Panc1 (cell line): ENCODE measurements around the gene HCFC1R1.

Source experiments
- POLR2AphosphoS5 ChIP-seq: IDR thresholded peaks from 2 replicates; pipeline ENCODE4 v1.6.1; 2012; ENCODE audit warnings: mild to moderate bottlenecking, low read depth, low read length, moderate library complexity
- TCF7L2 ChIP-seq: IDR thresholded peaks from 2 replicates; pipeline ENCODE4 v1.6.1; 2011; ENCODE audit warnings: mild to moderate bottlenecking, low read depth, low read length, inconsistent platforms
- TF ChIP-seq, protein P1 (sequence below): fragments of 450-650 bp; IDR thresholded peaks from 2 replicates; pipeline ENCODE4 v1.5.1; 2017; ENCODE audit warnings: mild to moderate bottlenecking
- TF ChIP-seq, protein P2 (sequence below), 2 experiments: IDR thresholded peaks; 2 replicates each; pipeline ENCODE4 v1.6.1; 2011 to 2012; ENCODE audit warnings: low read depth in 2 of 2, control low read depth in 1 of 2, low read length in 1 of 2, mild to moderate bottlenecking in 1 of 2, moderate library complexity in 1 of 2; ENCODE audit not compliant: insufficient read depth in 1 of 2

DNA sequence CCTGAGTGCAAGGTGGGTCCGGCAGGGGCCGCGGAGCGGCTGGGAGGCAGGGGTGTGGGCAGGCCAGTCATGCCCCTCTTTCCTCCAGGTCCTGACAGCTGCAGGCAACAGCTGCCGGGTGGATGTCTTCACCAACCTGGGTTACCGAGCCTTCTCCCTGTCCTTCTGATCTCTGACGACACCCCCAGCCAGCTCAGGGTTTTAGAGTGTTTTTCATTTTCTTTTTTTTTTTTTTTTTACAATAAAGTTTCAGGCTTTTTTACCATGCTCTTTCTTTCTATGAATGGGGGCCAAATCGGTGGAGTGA is 3.7 kb upstream of the HCFC1R1 start:
- TF ChIP-seq POLR2AphosphoS5 (no peak), TCF7L2 (no peak)
- TF ChIP-seq, protein P1, sequence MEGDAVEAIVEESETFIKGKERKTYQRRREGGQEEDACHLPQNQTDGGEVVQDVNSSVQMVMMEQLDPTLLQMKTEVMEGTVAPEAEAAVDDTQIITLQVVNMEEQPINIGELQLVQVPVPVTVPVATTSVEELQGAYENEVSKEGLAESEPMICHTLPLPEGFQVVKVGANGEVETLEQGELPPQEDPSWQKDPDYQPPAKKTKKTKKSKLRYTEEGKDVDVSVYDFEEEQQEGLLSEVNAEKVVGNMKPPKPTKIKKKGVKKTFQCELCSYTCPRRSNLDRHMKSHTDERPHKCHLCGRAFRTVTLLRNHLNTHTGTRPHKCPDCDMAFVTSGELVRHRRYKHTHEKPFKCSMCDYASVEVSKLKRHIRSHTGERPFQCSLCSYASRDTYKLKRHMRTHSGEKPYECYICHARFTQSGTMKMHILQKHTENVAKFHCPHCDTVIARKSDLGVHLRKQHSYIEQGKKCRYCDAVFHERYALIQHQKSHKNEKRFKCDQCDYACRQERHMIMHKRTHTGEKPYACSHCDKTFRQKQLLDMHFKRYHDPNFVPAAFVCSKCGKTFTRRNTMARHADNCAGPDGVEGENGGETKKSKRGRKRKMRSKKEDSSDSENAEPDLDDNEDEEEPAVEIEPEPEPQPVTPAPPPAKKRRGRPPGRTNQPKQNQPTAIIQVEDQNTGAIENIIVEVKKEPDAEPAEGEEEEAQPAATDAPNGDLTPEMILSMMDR: no peak
- TF ChIP-seq, protein P2, sequence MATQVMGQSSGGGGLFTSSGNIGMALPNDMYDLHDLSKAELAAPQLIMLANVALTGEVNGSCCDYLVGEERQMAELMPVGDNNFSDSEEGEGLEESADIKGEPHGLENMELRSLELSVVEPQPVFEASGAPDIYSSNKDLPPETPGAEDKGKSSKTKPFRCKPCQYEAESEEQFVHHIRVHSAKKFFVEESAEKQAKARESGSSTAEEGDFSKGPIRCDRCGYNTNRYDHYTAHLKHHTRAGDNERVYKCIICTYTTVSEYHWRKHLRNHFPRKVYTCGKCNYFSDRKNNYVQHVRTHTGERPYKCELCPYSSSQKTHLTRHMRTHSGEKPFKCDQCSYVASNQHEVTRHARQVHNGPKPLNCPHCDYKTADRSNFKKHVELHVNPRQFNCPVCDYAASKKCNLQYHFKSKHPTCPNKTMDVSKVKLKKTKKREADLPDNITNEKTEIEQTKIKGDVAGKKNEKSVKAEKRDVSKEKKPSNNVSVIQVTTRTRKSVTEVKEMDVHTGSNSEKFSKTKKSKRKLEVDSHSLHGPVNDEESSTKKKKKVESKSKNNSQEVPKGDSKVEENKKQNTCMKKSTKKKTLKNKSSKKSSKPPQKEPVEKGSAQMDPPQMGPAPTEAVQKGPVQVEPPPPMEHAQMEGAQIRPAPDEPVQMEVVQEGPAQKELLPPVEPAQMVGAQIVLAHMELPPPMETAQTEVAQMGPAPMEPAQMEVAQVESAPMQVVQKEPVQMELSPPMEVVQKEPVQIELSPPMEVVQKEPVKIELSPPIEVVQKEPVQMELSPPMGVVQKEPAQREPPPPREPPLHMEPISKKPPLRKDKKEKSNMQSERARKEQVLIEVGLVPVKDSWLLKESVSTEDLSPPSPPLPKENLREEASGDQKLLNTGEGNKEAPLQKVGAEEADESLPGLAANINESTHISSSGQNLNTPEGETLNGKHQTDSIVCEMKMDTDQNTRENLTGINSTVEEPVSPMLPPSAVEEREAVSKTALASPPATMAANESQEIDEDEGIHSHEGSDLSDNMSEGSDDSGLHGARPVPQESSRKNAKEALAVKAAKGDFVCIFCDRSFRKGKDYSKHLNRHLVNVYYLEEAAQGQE (IDR thresholded peaks at IDR 0.05; ENCODE audit: insufficient read depth in 1 of 2, low read depth in 2 of 2, low read length in 1 of 2): no peak
